Thoracic aorta (tissue), 2 donors: ENCODE data around the gene CENPU. TPM values are rescaled to one million over a fixed set of nuclear protein-coding genes. Genes with fewer than 3 reads are reported as not detected.

Source experiments
- ATAC-seq: fragments of 150-250 bp; one replicate; pipeline ENCODE4 v1.8.0; 2017; ENCODE audit warnings: low read depth; ENCODE audit not compliant: insufficient number of reproducible peaks, low FRiP score
- DNase-seq: peaks from one replicate; pipeline ENCODE4 v3.0.0-alpha.2; 2020; ENCODE audit warnings: low spot score
- H3K27ac ChIP-seq, 2 donors: fragments of 200-600 bp; sonication (generic); 1 replicate in 1 of 2; 2 replicates in 1 of 2; pipeline ENCODE4 v1.5.1; 2016; ENCODE audit warnings: mild to moderate bottlenecking in 2 of 2, moderate library complexity in 2 of 2
- H3K27me3 ChIP-seq: fragments of 200-600 bp; sonication (generic); replicated peaks from 2 replicates; pipeline ENCODE4 v1.6.0; 2016; ENCODE audit warnings: mild to moderate bottlenecking; ENCODE audit not compliant: insufficient read depth
- H3K36me3 ChIP-seq: fragments of 200-600 bp; sonication (generic); one replicate; pipeline ENCODE4 v1.5.1; 2016
- H3K4me1 ChIP-seq, 2 donors: fragments of 200-600 bp; sonication (generic); 1 replicate in 1 of 2; 2 replicates in 1 of 2; pipeline versions ENCODE4 v1.5.1 to v1.6.0; 2016; ENCODE audit warnings: low read depth in 2 of 2, mild to moderate bottlenecking in 1 of 2; ENCODE audit not compliant: control insufficient read depth in 1 of 2
- H3K4me3 ChIP-seq: fragments of 200-600 bp; sonication (generic); 2 replicates; pipeline ENCODE4 v1.5.1; 2016; ENCODE audit warnings: mild to moderate bottlenecking
- H3K9me3 ChIP-seq: fragments of 200-600 bp; sonication (generic); 2 replicates; pipeline ENCODE4 v1.5.1; 2016
- CTCF ChIP-seq: fragments of 200-600 bp; sonication (generic); IDR thresholded peaks from one replicate; pipeline ENCODE4 v1.5.1; 2019; ENCODE audit warnings: antibody characterized with exemption
- total RNA-seq, 2 donors: library from RNA; depleted of rRNA; stranded (reverse); fragments of >200 nt; gene quantifications; one replicate each; pipeline versions ENCODE4 v1.1.0 to v1.2.3, GENCODE V29; 2016

The CENPU gene
- total RNA-seq, 2 donors from 2014 or later = 1.4 to 2.0 TPM

GRCh38 chr4:184768296-184768695 is 34.4 kb upstream of the CENPU start:
- Histone ChIP-seq H3K9me3 (no peaks in the 10 kb centered on the region), H3K4me1 (no peaks in the 10 kb centered on the region), H3K27ac (no peak overlapping the region), H3K4me3 (no peak overlapping the region), H3K36me3 (peaks cover 64% of the 10 kb centered on the region), H3K27me3 (no peaks in the 10 kb centered on the region)
- no peak for TF ChIP-seq CTCF
- DNase-seq (no peak), ATAC-seq (no peak)

- no peaks in the 10 kb centered on the region for H3K9me3 ChIP-seq
- no peak overlapping the region for H3K4me3 ChIP-seq
- peaks cover 55% of the 10 kb centered on the region for H3K36me3 ChIP-seq
- no peak for DNase-seq
- no peak for TF ChIP-seq CTCF
- H3K27ac ChIP-seq = no peak overlapping the region
- H3K27me3 ChIP-seq = no peaks in the 10 kb centered on the region
- no peaks in the 10 kb centered on the region for H3K4me1 ChIP-seq
- ATAC-seq = no peak
These were observed 32.5 kb upstream of the CENPU start for GRCh38 chr4:184766446-184766845.

GRCh38 chr4:184765473-184766340 is 31.8 kb upstream of the CENPU start:
- H3K9me3 ChIP-seq = no peaks in the 10 kb centered on the region

GRCh38 chr4:184764601-184765000 is 30.7 kb upstream of the CENPU start:
- H3K9me3 ChIP-seq = no peaks in the 10 kb centered on the region
- ATAC-seq (no peak), DNase-seq (no peak)
- no peak for TF ChIP-seq CTCF
- peaks cover 57% of the 10 kb centered on the region for H3K36me3 ChIP-seq
- H3K27ac ChIP-seq = no peak overlapping the region
- no peaks in the 10 kb centered on the region for H3K27me3 ChIP-seq
- H3K4me1 ChIP-seq = no peaks in the 10 kb centered on the region
- H3K4me3 ChIP-seq = no peak overlapping the region

More at GRCh38 chr4:184765473-184766340, 31.8 kb upstream of the CENPU start:
- no peak for TF ChIP-seq CTCF
- Histone ChIP-seq H3K36me3 (peaks cover 55% of the 10 kb centered on the region), H3K27me3 (no peaks in the 10 kb centered on the region), H3K4me3 (no peak overlapping the region), H3K27ac (no peak overlapping the region), H3K4me1 (no peaks in the 10 kb centered on the region)
- DNase-seq = no peak
- no peak for ATAC-seq

GRCh38 chr4:184763150-184763780 is 29.4 kb upstream of the CENPU start:
- DNase-seq (no peak), ATAC-seq (no peak)
- TF ChIP-seq CTCF = no peak
- Histone ChIP-seq H3K27me3 (no peaks in the 10 kb centered on the region), H3K4me1 (no peaks in the 10 kb centered on the region), H3K36me3 (peaks cover 54% of the 10 kb centered on the region), H3K4me3 (no peak overlapping the region), H3K9me3 (no peaks in the 10 kb centered on the region), H3K27ac (no peak overlapping the region)
